Measurements from ENCODE around the gene TP53RK.

GRCh38 chr20:46666818-46667515 lies 22.3 kb downstream of the TP53RK start:
- TF ChIP-seq CTCF (IDR thresholded peaks at IDR 0.05) (no peak), POLR2A (IDR thresholded peaks at IDR 0.05) (no peak)

Measured in body of pancreas (tissue), 4 donors.